Activated CD8-positive, alpha-beta memory T cell treated with anti-CD3 and anti-CD28 coated beads for 24 hours (primary cell): ENCODE measurements around the gene PODXL.

ENCODE experiments used
- DNase-seq: peaks from one replicate; pipeline ENCODE4 v3.0.0-alpha.2; 2020

The PODXL gene

GRCh38 chr7:131563918-131564317, 7.5 kb upstream of the PODXL start:
- DNase-seq, result no peak

GRCh38 chr7:131562941-131563340, 6.5 kb upstream of the PODXL start:
- DNase-seq, result no peak

DNA sequence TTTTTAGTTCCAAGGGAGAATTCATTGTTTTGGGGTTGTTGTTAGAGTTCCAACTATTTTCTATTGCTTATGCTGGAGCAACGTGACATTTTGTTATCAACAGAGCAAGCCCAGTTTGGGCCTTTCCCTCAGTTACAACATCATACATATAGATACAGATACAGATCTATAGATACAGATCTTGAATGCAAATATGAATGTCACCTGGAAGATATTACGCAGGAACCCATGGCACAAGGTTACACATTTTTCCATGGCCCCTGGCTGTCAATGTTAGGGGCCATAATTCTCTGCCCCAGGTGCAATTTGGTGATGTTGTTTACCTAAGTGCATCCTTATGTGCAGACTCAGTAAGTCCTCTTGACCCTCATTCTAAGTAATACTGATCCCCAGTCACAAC, 3.6 kb upstream of the PODXL start:
- DNase-seq, result no peak

DNA sequence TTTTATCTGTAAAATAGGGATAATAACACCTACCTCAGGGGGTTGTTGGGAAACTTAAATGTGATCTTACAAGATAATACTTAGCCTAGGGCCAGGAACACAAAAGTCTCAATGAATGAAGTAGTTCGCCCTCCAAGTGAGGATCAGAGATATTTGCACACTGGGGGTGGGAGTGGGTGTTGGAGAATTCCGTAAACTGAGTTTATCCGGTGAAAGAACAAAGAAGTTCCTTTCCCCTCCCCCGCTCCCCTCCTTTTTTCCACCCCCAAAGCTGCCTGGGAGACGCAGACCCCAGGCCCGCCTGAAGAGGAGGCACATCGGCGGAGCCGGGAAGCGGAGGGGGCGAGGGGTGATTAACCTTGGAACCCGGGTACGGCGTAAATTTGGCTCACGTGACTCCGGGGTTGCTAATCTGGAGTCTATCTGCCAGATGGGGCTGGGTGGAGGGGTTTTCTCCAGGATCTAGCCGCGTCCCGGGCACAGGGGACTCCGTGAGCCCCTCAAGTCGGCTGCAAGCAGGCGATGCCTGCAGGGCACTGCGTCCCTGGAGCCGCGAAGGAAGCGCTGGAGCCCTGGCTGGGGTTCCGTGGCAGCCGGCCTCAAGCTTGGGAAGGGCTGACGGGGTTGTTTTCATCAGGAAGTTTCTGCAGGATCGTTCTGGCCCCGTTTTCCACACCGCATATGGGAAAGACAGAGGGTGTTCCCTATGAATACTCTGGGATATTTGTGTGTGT, 1.4 kb upstream of the PODXL start:
- DNase-seq, result no peak

DNA sequence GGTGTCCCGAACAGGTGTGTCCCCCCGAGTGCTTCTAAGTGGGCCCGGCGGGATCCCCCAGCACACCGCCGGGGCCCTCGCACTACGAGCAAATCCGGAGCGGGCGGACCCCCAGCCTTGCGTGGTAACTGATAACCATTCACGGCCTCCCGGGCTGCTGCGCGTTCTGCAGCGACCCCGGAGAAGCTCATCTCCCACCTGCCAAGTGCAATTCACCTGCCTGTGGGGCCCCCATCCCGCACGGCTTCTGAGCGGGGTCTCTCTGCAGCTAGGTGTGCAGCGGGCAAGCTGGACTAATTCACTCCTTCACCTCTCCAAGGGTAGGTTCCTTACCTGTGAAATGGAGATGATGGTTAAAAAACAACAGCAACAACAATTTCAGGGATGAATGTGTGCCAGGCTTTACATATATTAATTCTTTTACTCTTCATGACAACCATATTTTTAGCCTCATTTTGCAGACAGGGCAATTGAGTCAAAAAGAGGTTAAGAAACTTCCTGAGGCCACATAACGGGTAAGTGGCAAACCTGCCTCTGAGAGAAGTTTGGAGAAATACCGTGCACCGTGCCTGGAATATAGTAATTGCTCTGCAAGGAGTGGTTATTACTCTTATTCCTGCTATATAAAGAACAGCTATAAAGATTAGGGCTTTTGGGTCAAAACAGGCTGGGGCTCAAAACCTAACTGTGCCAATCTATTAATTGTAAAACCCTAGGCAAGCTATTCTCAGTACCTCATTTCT, 652 bp upstream of the PODXL start:
- DNase-seq, result peak; percentile 69

- DNase-seq, result peak; percentile 71
Observed at GRCh38 chr7:131555552-131556052, 826 bp downstream of the PODXL start.

DNA sequence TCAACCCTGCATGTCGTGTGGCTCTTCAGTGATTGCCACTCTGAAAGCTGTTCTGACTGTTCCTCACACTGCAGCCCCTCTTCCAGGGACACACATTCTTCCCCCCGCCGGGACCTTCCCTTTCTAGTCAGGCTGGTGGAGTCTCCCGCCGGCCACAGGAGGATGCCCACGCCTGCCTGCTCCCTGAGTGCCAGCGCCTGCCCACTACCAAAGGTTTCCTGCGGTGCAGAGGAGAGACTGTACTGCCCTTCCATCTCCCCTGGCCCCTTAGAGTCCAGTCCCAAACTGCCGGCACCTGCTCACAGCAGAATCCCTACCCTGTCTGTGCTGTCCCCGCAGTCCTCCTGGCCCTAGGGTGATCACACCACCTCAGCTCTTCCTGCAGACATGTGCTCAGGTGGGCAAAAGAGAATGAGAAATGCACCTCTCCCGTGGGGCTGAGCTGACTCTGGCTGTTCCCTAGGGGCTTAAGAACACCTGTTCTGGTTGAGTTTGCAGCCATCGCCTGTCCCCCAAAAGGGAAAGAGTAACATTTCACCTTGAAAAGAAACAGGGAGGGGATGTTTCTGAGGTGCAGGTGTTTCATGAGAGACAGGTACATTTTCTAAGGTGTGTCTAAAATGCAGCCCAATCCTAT, 1.4 kb downstream of the PODXL start:
- DNase-seq, result peak; percentile 58

DNA sequence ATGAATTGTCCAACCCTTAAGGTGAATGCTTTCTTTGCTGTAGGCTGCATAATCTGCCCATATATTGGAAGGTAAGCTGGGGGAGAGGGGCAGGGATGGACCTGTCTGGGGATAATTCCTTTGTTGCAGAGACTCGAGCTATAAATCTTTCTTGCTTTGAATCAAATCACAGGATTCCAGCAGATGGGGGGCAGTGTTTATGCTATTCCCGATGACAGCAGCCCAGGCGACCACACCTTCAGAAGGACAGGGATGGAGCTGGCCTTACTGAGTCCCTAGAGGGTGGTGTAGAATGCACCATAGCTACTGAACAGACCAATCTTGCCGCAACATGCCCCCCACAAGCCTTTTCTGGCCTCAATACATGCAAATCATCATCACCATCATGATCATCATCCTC, 2.5 kb downstream of the PODXL start:
- no peak for DNase-seq

- DNase-seq, result no peak
Observed at GRCh38 chr7:131552053-131552452, 4.4 kb downstream of the PODXL start.

- DNase-seq, result no peak
Observed at GRCh38 chr7:131550846-131551245, 5.6 kb downstream of the PODXL start.

- DNase-seq, result no peak
Observed at GRCh38 chr7:131548371-131548770, 8.1 kb downstream of the PODXL start.

DNA sequence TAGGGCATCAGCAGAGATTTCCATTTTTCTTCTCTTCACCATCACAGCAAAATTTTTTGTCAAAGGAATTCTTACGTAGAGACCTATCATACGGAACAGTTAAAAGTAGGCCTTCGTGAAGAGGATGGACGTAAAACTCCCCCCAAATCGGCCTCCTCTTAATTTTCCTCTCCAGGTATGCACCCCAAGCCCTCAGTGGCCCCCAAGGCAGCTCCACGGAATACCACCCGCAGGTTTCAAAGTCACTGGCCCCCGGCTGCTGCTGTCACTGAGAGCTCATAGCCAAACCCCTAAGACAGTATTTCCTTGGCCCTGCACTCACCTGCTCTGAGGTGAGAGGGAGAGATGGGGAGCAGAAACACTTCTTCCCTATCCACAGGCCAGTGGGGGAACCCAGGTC, 8.8 kb downstream of the PODXL start:
- DNase-seq, result no peak

GRCh38 chr7:131546583-131547141, 9.8 kb downstream of the PODXL start:
- peak; percentile 69 for DNase-seq

GRCh38 chr7:131546126-131546525, 10.3 kb downstream of the PODXL start:
- no peak for DNase-seq

- DNase-seq, result no peak
Observed at GRCh38 chr7:131544449-131545301, 11.8 kb downstream of the PODXL start.

DNA sequence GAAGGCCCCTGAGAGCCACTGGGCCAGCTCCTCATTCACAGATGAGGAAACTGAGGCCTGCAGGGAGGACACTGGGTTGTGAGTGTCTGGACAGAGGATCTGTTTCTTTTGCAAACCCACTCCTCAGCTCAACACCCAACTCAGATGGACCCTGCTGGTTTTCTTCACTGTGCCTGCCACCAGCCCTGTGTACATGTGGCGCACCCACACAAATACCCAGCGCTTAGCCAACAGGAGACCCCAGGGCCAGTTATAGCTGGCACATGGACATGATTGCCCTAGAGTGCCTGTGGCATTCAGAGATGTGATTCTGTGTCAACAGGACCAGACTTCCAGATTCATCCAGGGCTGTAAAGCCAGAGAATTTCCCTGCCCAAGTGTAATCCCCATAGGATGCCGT, 12.4 kb downstream of the PODXL start:
- DNase-seq, result no peak

DNA sequence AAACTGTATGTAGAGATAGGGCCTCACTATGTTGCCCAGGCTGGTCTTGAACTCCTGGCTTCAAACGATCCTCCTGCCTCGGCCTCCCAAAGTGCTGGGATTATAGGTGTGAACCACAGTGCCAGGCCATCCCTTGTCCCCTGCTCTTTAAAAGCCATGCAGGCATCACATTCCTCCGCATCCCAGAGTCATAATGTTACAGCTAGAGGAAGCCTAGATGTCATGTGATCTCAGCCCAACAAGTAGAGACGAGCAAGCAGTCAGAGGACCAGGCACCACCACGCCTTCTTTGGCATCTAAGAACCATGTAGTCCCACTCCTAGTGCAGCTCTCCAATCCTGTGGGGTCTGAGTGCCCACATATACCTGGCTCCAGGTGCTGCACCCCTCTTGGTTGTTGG, 13.1 kb downstream of the PODXL start:
- no peak for DNase-seq

GRCh38 chr7:131540491-131541162, 15.8 kb downstream of the PODXL start:
- DNase-seq, result no peak

DNA sequence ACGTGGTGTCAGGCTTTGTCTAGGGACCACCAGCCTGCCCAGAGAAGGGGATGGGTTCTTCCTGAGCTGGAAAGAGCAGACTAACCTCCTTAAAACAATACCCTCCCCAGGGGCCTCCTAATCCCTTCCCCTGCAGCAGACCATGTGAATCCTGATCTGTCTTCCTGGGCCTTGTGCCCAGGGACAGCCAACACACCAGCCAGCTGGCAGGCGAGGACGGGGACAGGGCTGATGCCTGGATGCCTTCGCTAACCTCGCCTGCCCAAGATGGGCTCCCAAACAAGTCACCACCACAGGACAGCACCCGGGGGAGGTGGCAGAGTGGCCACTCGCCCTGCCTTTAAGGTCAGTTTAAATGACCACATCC, 17.6 kb downstream of the PODXL start:
- no peak for DNase-seq

GRCh38 chr7:131538071-131538812, 18.2 kb downstream of the PODXL start:
- DNase-seq, result no peak

- DNase-seq, result no peak
Observed at GRCh38 chr7:131537571-131537978, 18.9 kb downstream of the PODXL start.
